ENCODE results near the gene TMEM203.

TMEM203 gene

DNA sequence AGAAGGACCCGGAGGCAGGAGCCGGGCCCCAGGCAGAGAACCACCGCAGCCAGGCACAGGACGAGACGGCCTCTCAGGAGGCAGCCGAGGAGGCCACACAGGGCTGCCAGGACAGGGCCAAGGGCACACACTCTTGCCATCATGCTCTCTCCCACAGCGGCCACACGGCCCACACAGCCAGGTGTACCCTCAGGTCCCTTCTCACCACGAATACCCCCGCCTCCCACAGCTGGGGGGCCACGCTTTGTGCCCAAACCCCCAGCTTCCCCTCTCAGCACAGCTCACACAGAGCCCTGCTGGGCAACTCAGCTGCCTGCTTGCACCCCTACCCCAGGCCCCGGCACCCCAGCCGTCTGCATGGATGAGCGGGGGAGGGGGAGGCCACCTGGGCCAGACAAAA is 11.7 kb downstream of the TMEM203 start:
- DNase-seq: no peak

DNA sequence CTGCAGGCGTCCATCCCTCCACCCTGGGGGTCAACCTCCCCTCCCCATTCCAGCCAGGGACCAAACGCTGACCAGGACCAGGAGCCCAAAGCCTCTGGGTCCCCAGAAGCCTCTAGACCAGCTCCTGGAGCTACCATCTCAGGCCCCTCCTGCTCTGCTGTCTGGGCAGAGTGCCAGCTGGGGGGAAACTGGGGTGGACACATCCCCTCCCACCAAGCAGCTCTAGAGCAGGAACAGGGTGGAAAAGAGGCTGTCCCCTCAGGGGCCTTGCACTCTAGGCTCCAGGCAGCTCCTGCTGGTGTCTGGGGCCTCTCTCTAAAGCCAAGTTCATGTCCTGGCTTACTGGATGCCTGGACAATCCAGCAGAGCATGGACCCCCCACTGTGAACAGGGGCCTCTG is 12.6 kb downstream of the TMEM203 start:
- no peak for DNase-seq

DNA sequence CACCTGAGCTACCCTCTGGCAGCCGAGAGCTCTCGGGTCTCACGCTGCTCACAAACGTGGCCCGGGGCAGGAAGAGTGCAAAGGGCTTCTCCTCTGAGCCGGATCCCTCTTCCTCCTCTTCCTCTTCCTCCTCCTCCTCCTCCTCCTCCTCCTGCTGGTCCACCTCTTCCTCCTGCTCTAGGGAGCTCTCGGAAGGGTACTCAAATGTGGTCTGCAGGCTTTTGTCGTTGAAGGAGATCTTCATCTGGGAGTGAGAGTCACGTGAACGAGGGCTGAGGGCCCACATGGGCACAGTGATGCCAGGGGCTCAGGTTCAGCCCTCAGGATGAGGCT is 13.0 kb downstream of the TMEM203 start:
- no peak for DNase-seq

DNA sequence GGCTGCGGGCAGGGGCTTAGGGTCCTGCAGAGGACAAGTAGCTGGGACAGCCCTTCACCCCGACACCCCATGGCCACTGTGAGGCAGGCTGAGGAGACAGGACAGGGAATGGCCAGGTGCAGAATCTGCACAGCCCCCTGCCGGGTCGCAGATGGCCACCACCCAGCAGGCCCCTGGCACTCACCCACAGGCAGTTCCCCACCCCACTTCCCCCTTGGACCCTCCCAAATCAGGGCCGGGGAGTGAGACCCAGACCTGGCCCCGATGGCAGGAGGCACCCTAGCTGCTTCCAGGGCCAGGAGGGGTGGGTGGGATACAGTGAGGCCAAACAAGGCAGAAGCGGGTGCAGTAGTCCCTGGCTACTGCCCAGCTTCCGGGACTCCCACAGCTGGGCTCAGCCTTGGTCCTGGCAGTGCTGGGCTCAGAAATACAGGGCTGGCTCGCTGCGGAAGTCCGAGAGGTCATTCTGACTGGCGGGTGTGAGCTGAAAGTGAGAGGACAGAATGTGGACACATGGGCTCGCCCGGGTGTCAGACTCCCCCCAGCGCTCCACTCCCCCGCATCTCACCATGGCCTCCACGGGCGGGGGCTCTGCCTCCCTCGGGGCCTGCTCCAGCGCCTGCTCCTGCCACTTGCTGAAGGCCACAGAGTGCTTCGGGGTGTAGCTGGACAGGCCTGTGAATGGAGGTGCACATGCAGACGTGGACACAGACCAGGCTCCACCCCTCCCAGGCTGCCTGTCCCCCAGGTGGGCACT is 13.6 kb downstream of the TMEM203 start:
- DNase-seq: no peak

DNA sequence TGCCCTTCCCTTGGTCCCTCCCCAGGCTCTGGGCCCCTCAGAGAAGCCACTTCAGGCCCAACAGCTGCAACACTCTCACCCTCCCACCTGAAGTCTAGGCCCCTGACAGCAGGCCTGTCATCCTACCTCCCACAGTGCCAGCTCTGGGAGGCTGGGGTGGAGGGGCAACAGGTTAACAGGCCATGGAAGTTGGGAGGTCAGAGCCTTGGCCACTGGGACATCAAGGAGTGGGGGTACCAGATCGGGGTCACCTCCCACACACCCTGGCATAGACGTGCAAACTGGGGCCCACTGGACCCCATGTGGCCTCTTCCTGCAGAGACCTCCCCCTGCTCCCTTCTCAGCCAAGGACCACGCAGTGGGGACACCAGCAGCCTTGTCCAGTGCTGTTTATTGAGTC is 14.2 kb downstream of the TMEM203 start:
- DNase-seq: no peak

DNA sequence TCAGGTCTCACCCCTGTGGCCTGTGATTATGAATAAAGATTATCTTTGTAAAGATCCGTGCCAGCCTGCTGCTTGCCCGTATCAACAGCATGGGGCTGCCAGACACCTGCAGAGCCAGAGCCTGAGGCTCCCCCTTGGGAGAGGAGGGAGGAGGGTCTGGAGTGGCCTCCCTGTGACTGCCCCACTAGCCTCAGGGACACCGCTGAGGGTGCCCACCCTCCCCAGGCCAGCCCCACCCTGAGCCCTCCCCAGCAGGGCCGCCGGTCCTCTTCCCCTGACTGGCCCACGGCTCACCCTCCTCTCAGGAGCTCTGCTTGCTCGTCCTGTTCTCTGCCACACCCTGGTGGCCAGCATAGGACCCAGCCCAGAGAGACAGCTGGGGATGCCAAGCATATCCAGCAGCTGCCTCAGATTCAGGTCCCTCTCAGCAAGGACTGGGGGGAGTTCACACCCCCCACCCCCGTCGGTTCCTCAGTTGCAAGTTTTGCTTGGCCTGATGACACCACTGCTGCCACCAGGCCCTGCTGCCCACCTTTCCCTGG is 15.1 kb downstream of the TMEM203 start:
- no peak for DNase-seq

DNA sequence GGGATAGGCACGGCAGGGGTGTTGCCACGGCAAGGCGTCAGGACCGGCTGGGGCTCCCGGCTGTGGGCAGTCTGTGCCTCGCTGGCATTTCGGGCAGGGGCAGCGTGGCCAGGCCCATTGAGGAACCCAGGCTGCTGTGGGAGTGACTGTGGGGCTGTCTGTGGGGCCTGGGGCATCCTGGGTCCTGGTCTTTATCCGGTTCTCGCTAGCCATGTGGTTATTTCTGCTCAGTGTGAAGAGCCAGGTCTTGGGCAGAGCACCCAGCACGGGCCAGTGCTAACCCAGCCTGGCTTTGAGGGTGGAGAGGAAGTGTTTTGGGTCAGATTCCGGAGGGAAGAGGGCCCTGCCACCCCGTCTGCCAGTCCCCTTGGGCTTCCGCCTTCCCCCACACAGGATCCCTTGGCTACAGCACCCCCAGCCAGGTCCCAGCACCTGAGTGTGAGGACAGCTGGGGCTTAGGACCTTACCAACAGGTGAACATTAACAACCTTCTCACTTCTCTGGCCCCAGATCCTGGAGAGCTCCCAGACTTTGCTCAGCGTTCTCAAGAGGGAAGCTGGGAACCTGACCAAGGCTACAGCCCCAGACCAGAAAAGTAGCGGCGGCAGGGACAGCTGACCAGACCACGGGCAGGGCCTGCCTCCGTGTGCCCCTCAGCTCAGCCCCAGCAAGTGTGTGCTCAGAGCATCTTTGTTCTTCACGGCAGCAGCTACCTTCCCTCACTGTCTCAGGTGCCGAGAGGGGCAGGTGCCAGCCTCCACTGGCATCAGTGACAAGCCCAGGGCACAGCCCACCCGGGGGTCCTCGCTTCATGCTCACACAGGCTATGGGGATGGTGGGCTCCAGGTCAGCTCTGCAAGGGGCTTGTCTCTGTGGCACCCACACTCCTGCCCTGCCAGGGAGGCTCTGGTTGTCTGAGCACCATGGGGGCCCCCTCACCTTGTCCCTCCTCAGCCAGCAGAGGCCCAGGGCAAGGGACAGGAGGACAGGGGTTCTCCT is 15.9 kb downstream of the TMEM203 start:
- DNase-seq: no peak

DNA sequence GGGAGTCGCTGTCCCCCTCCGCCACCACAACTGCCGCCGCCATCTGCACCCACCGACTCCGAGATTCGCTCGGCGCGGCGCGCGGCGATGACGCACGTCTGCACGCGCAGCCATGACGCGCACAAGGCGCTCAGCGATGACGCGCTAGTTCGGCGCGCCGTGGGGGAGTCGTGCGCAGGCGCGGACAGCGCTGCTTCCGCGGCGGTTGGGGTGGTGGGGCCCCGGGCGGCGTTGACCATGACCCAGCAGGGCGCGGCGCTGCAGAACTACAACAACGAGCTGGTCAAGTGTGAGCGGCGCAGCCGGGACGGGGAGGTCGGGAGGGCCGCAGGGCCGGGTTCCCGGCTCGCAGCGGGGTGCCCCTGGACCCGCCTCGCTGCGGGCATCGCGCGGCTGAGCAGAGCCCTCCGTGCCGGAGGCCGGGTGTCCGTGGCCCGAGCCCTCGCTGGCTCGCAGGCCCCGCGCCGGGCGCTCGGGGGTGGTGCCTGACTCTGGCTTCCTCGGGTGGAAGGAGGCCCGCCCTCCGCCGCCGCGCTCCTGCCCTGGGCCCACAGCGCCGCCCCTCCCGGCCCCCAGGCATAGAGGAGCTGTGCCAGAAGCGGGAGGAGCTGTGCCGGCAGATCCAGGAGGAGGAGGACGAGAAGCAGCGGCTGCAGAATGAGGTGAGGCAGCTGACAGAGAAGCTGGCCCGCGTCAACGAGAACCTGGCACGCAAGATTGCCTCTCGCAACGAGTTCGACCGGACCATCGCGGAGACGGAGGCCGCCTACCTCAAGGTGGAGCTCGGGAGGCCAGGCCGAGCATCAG is 16.8 kb downstream of the TMEM203 start, which contains the start of the genes ANAPC2 and SSNA1:
TSS of gene ANAPC2 (minus strand) at position 71 of the 807 bp plus-strand sequence. CDS start at position 43, 28 bp downstream.
TSS of gene SSNA1 (plus strand) at position 187 of the 807 bp plus-strand sequence. CDS start at position 238, 51 bp downstream.
- peak; percentile 80 to 95 (median 90) for DNase-seq

DNA sequence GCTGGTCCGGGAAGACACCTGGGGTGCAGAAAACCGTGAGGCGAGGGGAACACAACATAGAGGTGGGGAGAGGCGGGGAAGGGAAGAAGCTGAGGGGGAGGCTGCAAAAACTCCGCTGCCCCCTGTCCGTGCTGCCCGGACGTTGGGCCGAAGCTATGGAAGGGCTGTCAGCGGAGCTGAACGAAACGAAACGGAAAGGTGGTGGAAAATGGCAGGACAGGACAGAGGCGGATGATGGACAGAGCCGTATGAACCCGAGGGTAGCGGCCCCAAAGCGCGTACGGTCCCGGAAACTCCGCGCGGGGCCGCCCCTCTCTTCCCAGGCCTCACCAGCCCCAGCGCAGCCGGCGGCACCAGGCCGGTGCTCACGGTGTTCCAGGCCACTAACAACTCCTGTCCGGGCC is 17.4 kb downstream of the TMEM203 start:
- no peak for DNase-seq

DNA sequence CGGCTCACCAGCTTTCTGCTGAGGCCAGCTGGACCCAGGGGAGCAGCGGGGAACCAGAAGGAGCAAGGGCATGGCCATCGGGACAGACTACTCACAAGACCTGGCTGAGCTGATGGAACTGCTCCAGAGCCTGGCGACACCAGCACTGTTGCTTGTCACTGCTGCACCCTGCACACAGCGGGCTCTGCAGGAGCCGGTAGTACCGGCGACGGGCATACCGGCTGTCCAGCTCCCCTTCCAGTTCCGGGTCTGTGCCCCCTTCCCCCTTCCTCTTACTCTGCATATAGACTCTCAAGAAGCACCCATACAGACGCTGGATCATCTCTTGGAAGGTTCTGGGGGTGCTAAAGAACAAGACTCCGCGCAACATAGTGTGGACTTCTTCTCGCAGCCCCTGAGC is 18.1 kb downstream of the TMEM203 start:
- no peak for DNase-seq

DNA sequence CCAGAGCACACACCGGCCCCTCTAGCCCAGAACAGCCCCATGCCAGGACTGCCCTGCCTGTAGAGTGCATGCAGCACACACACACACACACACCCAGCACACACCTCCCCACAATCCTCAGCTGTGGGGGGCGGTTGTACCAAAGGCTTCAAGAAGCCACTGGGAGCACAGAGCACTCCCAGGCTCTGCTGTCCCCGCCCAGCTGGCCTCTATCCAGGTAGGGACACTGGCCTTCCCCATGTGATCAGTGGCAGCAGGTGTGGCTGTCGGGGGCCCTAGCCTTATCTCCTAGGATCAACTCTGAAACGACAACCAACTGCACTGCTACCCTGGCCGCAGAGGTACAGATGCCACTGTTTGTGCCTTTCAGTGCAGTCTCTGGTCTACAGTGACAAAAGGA is 19.1 kb downstream of the TMEM203 start:
- no peak for DNase-seq

DNA sequence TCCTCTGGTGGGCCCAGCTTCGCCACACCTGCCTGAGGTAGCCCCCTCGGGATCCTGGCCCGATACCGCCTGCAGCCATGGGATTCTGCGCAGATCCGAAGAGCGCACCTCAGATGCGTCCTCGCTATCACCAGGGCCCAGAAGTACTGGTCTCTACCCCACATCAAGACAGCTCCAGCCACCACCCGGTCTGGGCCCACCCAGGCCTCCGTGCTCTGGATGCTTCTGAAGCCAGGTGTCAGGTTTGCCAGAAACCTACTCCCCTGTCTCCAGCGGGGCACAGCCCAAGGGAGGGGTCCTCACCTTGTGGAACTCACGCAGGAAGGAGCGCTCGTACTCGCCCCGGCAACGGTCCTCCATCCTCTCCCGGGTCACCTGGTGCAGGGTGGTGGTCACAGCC is 19.5 kb downstream of the TMEM203 start:
- DNase-seq: no peak

DNA sequence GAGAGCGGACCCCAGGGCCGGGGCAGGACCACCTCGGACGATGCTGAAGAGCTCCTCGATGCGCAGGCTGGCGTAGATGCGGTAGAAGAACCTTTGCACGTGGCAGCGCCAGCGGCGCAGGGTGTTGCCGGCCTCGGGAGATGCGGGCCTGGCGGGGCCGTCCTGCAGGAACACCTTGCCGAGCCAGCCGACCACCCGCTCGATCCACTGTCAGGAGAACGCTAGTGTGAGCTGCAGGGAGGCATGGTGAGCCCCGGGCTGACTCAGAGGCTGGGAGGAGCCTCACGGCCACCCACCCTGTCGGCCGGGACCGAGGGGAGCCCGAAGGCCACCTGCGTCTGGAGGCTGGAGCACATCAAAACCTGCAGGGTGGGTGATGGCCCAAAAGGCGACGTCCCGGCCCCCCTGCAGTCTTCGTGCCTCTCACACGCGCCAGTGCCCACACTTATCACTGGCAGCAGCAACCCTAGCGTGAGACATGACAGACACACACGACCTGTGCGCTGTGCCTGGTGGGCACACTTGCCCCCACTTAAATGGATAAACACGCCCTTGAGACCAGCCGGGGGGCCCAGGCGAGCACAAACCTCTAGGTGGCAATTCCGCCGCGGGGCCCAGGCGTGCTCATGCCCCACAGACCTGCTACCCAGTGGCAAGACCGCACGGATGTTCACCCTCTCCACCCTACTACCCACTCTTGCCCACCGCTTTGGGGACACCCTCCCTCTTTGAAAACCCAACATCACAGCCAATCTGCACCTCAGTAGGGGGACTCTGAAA is 20.4 kb downstream of the TMEM203 start:
- no peak for DNase-seq

DNA sequence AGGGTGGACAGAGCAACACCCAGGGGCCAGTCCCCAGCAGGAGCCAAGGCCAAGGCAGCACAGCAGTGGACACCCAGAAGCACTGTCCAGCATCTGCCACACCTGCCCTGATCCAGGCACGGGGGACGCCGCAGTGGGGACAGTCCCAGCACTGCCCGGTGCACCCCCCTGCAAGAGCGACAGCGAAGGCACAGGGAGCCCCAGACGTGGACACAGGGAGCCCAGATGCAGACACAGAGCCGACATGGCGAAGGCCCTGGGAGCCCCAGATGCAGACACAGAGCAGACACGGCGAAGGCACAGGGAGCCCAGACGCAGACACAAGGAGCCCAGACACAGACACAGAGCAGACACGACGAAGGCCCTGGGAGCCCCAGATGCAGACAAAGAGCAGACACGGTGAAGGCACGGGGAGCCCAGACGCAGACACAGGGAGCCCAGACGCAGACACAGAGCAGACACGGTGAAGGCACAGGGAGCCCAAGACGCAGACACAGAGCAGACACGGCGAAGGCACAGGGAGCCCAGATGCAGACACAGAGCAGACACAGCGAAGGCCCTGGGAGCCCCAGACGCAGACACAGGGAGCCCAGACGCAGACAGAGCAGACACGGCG is 21.4 kb downstream of the TMEM203 start:
- no peak for DNase-seq

DNA sequence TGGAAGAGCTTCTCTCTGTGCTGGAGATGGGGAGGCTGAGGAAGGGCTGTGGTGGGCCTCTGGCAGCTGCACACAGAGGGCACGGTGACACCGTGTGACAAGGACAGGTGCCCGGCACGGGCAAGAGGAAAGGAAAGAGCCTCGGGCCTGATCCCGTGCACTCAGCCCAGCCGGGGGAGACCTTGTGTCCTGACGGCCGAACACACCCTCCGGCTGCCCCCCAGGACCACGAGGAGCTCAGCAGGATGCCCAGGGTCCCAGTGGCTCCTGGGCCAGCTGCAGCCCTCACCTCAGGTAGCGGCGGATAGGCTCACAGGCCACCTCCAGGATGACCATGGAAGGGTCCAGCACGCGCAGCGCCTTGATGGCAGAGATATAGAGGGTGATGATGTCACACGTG is 22.6 kb downstream of the TMEM203 start:
- DNase-seq: no peak

DNA sequence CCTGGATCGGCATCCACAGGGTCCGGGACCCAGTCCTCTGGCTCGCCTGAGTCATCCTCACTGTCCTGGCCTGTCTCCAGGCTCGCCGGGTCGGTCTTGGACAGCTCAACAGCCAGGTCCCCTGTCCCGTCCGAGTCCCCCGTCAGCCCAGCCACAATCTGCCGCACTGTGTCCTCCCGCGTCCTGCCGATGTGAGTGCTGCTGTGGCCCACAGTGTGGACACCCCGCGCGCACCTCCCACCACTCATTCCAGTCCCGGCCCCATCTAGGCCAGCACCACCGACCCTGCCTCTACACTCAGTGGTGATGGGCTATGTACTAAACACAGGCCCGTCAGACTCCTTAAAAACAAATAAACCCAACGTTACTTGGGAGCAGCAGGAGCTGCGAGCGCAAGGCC is 23.8 kb downstream of the TMEM203 start:
- DNase-seq: no peak

DNA sequence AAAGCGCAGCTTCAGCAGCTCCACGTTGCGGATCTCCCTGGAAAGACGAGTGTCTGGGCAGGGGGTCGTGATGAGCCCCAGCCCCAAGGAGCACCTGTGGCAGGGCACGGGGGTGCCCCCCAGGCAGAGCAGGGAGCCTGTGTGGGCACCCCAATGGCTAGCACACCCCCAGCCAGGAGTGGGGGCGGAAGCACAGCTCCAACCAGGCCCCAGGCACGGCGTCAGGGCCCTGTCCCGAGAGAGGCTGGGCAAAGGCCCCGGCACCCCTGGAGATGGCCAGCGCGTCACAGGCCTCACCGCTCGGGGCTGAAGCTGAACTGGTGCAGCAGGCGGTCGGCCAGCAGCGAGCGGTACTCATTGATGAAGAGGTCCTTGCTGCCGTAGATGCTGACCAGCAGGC is 25.0 kb downstream of the TMEM203 start:
- DNase-seq: no peak

DNA sequence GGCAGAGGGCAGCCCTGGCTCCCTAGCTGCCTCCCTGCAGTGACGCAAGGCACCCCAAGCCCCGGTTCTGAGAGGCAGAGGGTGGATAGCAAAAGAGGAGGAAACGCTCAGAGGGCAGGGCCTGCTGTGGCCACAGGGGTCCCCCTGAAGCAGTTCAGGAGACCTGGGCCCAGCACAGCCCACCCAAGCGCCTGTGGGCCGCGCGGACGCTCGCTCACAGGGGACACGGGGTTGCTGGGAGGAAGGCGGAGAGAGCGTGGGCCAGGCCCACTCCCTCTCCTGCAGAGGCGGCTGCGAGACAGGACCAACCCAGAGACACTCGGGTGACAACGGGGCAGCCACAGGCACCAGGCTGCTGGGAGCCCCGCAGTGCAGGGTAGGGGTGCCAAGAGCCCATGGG is 25.7 kb downstream of the TMEM203 start:
- no peak for DNase-seq

DNA sequence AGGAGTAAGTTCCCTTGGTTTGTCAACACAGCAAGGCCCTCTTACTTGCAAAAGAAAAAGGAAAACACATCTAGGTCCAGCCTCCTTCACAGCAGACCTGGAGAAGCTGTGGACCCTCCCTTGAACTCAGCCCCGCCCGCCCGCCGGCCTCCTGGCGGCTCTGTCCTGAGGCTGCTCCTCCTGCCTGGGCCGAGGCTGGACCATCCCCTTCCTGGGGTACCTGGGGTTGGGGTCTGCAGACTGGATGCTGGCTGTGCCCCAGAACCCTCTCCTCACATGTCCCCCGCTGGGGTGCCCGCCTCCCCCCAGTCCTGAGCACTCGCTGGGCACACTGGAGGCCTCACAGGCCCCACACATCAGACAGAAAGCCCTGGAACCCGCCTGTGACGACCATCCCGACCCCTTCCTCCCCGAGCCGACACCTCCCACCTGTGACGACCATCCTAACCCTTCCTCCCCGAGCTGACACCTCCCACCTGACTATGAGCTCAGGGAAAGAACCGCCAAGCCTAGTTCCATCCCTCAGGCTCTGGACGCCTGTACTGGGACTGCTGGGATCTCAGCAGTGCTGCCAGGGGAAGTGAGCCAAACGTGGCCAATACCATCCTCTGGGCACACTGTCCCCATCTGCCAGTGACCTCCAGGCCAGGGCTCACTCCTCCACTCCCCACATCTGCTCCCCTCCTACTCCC is 26.4 kb downstream of the TMEM203 start:
- no peak for DNase-seq

DNA sequence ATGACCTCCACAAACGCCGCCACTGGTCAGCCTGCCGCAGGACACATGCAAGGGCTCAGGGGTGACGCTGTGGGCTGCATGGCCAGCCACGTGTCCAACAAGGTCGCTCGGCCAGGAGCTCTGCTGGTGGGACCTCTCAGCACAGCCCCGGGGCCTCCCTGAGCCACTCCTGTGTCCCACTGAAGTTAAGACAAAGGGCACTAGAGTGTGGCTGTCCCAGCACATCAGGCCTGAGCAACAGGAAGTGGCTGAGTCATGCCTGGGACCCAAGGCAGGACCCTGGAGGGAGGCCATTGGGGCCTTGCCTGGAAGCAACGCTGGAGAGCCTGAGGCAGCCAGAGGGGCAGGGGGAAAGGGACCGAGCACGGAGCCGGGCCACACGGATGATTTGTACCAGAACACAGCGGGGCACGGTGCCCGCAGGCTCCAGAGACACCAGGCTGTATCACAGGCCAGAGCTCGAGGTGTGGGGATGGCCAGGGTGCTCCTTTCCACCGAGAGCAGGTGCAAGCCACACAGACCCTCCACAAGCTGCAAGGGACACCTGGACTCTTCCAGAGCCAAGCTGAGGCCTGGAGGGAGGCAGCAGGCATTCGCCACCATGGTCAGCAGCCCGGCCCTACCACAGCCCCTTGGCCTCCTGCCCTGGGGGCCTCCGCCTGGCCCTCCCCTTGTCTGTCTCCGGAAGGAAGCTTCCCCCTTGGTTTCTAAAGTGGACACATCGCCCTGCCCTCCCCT is 27.1 kb downstream of the TMEM203 start:
- no peak for DNase-seq

All from stimulated activated naive CD4-positive, alpha-beta T cell (primary cell).